ENCODE data around the gene CHST6.
"Not testable (repeated sequence)": the region's sequence is repeated elsewhere in the genome, so short reads cannot be mapped to it uniquely, and the experiment has no call there.

The CHST6 gene
- long read RNA-seq = 0 reads

DNA sequence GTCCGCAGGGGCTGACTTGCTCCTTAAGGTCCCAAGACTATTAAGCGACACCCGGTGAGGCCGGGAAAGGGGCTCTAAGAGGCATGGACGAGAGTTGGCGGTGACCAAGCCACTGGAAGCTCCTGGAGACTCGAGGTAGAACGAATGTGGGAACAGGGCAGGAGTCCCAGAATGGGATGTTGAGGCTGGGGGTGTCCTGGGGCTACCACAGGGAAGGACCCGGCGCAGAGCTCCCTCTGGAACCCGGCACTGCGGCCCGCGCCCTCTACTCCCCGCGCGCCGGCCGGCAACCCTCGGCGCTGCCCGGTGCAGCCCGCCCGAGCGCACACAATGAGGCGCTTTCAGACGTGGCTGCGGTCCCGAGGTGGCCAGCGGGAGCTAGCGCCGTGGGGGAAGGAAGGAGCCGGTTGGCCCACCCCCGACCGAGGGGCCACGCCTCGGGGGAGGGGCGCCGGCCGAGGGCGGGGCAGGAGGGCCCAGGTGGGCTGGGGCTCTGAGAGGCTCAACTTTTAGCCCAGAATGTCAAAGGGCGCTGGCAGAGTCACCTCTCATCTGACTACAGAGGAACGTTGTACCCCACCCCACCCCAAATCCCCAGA is at the start of gene CHST6:
CHST6 (minus strand) TSS at position 366 of the 599 bp plus-strand sequence. CDS start 15,613 bp downstream, outside the sequence.
- no peak within 1 kb of the TSS for H3K27ac ChIP-seq (replicated peaks)
- no peak within 1 kb of the TSS for H3K4me3 ChIP-seq (replicated peaks; ENCODE audit: insufficient read depth, low read length)
- no peak for DNase-seq (ENCODE audit: low read depth in 1 of 2, low spot score in 1 of 2)
- H3K27me3 ChIP-seq (ENCODE audit: insufficient read depth, poor library complexity, severe bottlenecking) = peaks cover 36% of the 10 kb centered on the region
- TF ChIP-seq GABPA (IDR thresholded peaks at IDR 0.05; ENCODE audit: low read depth) = no peak
- TF ChIP-seq SPI1 (IDR thresholded peaks at IDR 0.05; ENCODE audit: borderline replicate concordance, low read depth) = no peak
- no peak for TF ChIP-seq POLR2AphosphoS5 (IDR thresholded peaks at IDR 0.05; ENCODE audit: low read depth)
- TF ChIP-seq, protein P1, sequence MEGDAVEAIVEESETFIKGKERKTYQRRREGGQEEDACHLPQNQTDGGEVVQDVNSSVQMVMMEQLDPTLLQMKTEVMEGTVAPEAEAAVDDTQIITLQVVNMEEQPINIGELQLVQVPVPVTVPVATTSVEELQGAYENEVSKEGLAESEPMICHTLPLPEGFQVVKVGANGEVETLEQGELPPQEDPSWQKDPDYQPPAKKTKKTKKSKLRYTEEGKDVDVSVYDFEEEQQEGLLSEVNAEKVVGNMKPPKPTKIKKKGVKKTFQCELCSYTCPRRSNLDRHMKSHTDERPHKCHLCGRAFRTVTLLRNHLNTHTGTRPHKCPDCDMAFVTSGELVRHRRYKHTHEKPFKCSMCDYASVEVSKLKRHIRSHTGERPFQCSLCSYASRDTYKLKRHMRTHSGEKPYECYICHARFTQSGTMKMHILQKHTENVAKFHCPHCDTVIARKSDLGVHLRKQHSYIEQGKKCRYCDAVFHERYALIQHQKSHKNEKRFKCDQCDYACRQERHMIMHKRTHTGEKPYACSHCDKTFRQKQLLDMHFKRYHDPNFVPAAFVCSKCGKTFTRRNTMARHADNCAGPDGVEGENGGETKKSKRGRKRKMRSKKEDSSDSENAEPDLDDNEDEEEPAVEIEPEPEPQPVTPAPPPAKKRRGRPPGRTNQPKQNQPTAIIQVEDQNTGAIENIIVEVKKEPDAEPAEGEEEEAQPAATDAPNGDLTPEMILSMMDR (IDR thresholded peaks at IDR 0.05; ENCODE audit: insufficient read depth, low read length) = no peak
- TF ChIP-seq, protein P2, sequence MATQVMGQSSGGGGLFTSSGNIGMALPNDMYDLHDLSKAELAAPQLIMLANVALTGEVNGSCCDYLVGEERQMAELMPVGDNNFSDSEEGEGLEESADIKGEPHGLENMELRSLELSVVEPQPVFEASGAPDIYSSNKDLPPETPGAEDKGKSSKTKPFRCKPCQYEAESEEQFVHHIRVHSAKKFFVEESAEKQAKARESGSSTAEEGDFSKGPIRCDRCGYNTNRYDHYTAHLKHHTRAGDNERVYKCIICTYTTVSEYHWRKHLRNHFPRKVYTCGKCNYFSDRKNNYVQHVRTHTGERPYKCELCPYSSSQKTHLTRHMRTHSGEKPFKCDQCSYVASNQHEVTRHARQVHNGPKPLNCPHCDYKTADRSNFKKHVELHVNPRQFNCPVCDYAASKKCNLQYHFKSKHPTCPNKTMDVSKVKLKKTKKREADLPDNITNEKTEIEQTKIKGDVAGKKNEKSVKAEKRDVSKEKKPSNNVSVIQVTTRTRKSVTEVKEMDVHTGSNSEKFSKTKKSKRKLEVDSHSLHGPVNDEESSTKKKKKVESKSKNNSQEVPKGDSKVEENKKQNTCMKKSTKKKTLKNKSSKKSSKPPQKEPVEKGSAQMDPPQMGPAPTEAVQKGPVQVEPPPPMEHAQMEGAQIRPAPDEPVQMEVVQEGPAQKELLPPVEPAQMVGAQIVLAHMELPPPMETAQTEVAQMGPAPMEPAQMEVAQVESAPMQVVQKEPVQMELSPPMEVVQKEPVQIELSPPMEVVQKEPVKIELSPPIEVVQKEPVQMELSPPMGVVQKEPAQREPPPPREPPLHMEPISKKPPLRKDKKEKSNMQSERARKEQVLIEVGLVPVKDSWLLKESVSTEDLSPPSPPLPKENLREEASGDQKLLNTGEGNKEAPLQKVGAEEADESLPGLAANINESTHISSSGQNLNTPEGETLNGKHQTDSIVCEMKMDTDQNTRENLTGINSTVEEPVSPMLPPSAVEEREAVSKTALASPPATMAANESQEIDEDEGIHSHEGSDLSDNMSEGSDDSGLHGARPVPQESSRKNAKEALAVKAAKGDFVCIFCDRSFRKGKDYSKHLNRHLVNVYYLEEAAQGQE (IDR thresholded peaks at IDR 0.05; ENCODE audit: insufficient replicate concordance, low read depth) = no peak

DNA sequence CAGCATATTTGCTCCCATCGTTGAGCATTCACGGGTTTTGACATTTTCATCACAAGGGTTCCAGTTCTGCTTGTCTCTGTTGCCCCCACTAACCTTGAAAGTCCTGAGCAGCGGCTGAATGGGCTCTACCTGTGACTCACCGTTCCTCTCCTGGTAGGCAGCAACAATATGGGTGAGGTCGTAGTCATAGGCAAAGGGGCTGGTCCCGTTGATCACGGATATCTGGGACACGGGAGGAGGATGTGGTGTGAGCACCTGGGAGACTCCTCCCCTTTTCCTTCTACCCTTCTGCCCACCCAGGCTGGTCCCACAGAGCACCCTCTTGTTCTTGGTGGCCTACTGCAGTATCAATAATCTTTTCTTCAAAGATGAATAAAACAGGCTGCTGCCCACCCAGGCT is 47.2 kb upstream of the CHST6 start:
- not testable (repeated sequence) for H3K4me3 ChIP-seq (replicated peaks; ENCODE audit: insufficient read depth, low read length); H3K27me3 ChIP-seq (ENCODE audit: insufficient read depth, poor library complexity, severe bottlenecking); DNase-seq (ENCODE audit: low read depth in 1 of 2, low spot score in 1 of 2); H3K27ac ChIP-seq (replicated peaks)

DNA sequence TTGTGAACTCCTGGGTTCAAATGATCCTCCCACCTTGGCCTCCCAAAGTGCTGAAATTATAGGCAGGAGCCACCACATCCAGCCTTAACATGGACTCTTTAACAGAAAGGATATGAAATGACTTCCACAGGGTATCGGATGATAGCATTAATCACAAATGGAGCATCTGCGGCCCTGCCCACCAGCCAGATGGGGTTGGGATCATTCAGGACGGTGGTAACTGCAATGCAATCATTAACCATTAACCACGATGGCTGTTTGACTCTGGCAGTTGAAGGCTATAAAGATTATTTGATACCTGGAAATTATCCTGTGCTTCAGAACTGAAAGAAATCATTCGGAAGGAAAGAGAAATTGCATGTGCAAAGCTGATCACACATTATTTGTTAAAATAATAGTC is 46.0 kb upstream of the CHST6 start:
- DNase-seq (ENCODE audit: low read depth in 1 of 2, low spot score in 1 of 2) = no peak
- H3K27ac ChIP-seq (replicated peaks) = no peak overlapping the region
- H3K4me3 ChIP-seq (replicated peaks; ENCODE audit: insufficient read depth, low read length) = no peak overlapping the region
- no peaks in the 10 kb centered on the region for H3K27me3 ChIP-seq (ENCODE audit: insufficient read depth, poor library complexity, severe bottlenecking)
- TF ChIP-seq SPI1 (IDR thresholded peaks at IDR 0.05; ENCODE audit: borderline replicate concordance, low read depth) = no peak
- no peak for TF ChIP-seq GABPA (IDR thresholded peaks at IDR 0.05; ENCODE audit: low read depth)
- TF ChIP-seq, protein P1 (IDR thresholded peaks at IDR 0.05; ENCODE audit: insufficient read depth, low read length) = no peak
- no peak for TF ChIP-seq POLR2AphosphoS5 (IDR thresholded peaks at IDR 0.05; ENCODE audit: low read depth)
- TF ChIP-seq, protein P2 (IDR thresholded peaks at IDR 0.05; ENCODE audit: insufficient replicate concordance, low read depth) = no peak

DNA sequence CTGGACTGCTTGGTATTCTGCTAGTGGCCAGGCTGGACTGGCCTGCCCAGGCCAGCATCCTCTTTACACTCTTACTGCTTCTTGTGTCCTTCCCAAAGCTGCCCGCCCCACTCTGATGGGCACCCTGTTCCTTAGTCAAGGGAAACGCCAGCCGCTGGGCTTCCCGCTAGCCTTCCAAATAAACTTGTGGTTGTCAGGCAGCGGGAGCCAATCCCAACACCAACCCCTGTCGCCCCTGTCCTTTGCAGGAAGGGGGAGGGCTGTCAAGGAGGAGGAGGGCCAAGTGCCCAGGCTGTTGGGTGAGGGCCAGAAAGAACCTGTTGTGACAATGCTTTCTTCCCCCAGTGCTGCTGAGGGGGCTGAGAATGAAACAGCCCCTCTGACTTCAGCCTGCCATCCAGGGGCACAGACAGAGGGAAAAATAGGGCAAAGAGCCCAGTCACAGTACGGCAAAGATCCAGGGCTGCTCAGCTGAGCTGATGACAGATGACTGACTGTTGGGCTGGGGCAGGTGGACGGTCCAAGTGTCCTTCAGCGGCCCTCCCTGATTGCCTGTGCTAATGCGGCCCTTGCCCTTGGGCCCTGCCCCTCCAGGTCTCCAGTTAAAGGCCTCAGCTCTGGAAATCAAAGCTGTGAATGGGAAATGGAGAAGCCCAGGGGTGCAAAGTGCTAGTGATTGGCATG is 43.8 kb upstream of the CHST6 start:
- not testable (repeated sequence) for H3K27me3 ChIP-seq (ENCODE audit: insufficient read depth, poor library complexity, severe bottlenecking); H3K27ac ChIP-seq (replicated peaks)

DNA sequence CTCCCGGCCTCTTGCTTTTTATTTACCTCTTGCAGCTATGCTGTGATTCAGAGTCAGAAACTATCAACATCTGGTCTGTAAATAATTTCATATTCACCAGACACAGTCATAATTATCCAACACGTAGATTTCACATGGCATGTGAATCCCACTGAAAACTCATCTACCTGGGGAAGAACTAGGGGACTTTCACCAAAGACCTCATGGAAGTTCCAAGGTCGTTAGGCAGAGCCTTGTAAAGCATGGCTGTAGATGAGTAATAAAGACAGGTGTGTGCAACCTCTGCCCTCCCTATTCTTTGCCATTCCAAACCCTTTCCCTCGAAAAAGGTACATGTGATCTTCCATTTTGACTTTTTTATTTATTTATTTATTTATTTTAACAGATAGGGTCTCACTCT is 42.5 kb upstream of the CHST6 start:
- TF ChIP-seq POLR2AphosphoS5 (IDR thresholded peaks at IDR 0.05; ENCODE audit: low read depth) = no peak
- TF ChIP-seq, protein P2 (IDR thresholded peaks at IDR 0.05; ENCODE audit: insufficient replicate concordance, low read depth) = no peak
- no peak for TF ChIP-seq GABPA (IDR thresholded peaks at IDR 0.05; ENCODE audit: low read depth)
- no peak for TF ChIP-seq SPI1 (IDR thresholded peaks at IDR 0.05; ENCODE audit: borderline replicate concordance, low read depth)
- TF ChIP-seq, protein P1 (IDR thresholded peaks at IDR 0.05; ENCODE audit: insufficient read depth, low read length) = no peak
- H3K27ac ChIP-seq (replicated peaks) = no peak overlapping the region
- no peak for DNase-seq (ENCODE audit: low read depth in 1 of 2, low spot score in 1 of 2)

More for the DNA sequence above, 43.8 kb upstream of the CHST6 start:
- not testable (repeated sequence) for H3K4me3 ChIP-seq (replicated peaks; ENCODE audit: insufficient read depth, low read length); DNase-seq (ENCODE audit: low read depth in 1 of 2, low spot score in 1 of 2)

More for the DNA sequence above, 42.5 kb upstream of the CHST6 start:
- Histone ChIP-seq H3K27me3 (ENCODE audit: insufficient read depth, poor library complexity, severe bottlenecking) (no peaks in the 10 kb centered on the region), H3K4me3 (replicated peaks; ENCODE audit: insufficient read depth, low read length) (no peak overlapping the region)

Data from HL-60 (cell line).